ENCODE measurements around the gene GINS2. TPM values are rescaled to one million over a fixed set of nuclear protein-coding genes. Genes with fewer than 3 reads are reported as not detected.
A peak's percentile ranks its signal among the peaks of the same experiment; 100 is the strongest.

GINS2 gene
- total and polyA plus RNA-seq, 2 experiments from 2014 or later: 40.5 to 44.4 TPM

GRCh38 chr16:85659805-85660511 lies 28.8 kb downstream of the GINS2 start:
- peaks cover 90% of the 10 kb centered on the region for H3K36me3 Mint-ChIP-seq (ENCODE audit: low read depth)
- no peaks in the 10 kb centered on the region for H3K4me1 ChIP-seq (ENCODE audit: insufficient read depth)
- H3K36me3 ChIP-seq (ENCODE audit: insufficient read depth): peaks cover 20% of the 10 kb centered on the region; the same call in 1 of the 2 replicates

GRCh38 chr16:85659336-85659735 lies 29.4 kb downstream of the GINS2 start:
- Histone ChIP-seq H2AFZ (no peak overlapping the region), H3K36me3 (ENCODE audit: insufficient read depth) (peaks cover 20% of the 10 kb centered on the region; the same call in 1 of the 2 replicates), H3K27me3 (ENCODE audit: insufficient read depth) (no peaks in the 10 kb centered on the region), H3K4me1 (ENCODE audit: insufficient read depth) (no peaks in the 10 kb centered on the region), H3K27ac (ENCODE audit: low read depth) (peak overlapping the region; percentile 76; the same call in 1 of the 2 replicates), H3K9me2 (ENCODE audit: insufficient read depth) (no peaks in the 10 kb centered on the region), H3K79me2 (replicated peaks; ENCODE audit: insufficient read depth) (no peaks in the 10 kb centered on the region), H3F3A (replicated peaks; ENCODE audit: low read depth) (peaks cover 28% of the 10 kb centered on the region), H3K4me3 (no peak overlapping the region), H4K20me1 (replicated peaks; ENCODE audit: insufficient read depth) (peaks cover 9% of the 10 kb centered on the region; the same call in 1 of the 2 replicates), H3K4me2 (no peak overlapping the region)
- peaks cover 90% of the 10 kb centered on the region for H3K36me3 Mint-ChIP-seq (ENCODE audit: low read depth)
- DNase-seq (ENCODE audit: low spot score) (no peak), ATAC-seq (no peak)
- peaks cover 4% of the 10 kb centered on the region; the same call in 1 of the 3 replicates for H3K4me1 Mint-ChIP-seq
- 0 out of 2 replicates have a peak, but pooled peaks have one; percentile 34 for TF ChIP-seq POLR2AphosphoS5 (IDR thresholded peaks at IDR 0.05; ENCODE audit: low read depth)
- no peak for TF ChIP-seq CTCF (conservative IDR thresholded peaks at IDR 0.05; ENCODE audit: low read depth in 2 of 2)
- H3K27me3 Mint-ChIP-seq (ENCODE audit: insufficient read depth, low read depth, poor library complexity): peaks cover 19% of the 10 kb centered on the region
- no peak overlapping the region for H3K4me3 Mint-ChIP-seq
- no peak overlapping the region for H3K27ac Mint-ChIP-seq
- H3K9me3 Mint-ChIP-seq: no peaks in the 10 kb centered on the region; the same call in 2 of the 3 replicates

More at GRCh38 chr16:85659805-85660511, 28.8 kb downstream of the GINS2 start:
- Mint-ChIP-seq H3K4me1 (peaks cover 4% of the 10 kb centered on the region; the same call in 1 of the 3 replicates), H3K4me3 (no peak overlapping the region), H3K27me3 (ENCODE audit: insufficient read depth, low read depth, poor library complexity) (peaks cover 22% of the 10 kb centered on the region), H3K27ac (peak overlapping the region; percentile 77), H3K9me3 (no peaks in the 10 kb centered on the region; the same call in 2 of the 3 replicates)
- no peaks in the 10 kb centered on the region for H3K9me2 ChIP-seq (ENCODE audit: insufficient read depth)
- H3K4me3 ChIP-seq: no peak overlapping the region
- peak; percentile 86 for ATAC-seq
- H2AFZ ChIP-seq: no peak overlapping the region
- DNase-seq (ENCODE audit: low spot score): peak; percentile 81
- 0 out of 2 replicates have a peak overlapping the region, but pooled peaks have one; percentile 76 for H3K27ac ChIP-seq (ENCODE audit: low read depth)
- TF ChIP-seq EZH2phosphoT487 (IDR thresholded peaks at IDR 0.05; ENCODE audit: unreplicated experiment) (no peak), CTCF (conservative IDR thresholded peaks at IDR 0.05; ENCODE audit: low read depth in 2 of 2) (peak; percentile 91 to 97), JUNB (IDR thresholded peaks at IDR 0.05; ENCODE audit: unreplicated experiment) (no peak), POLR2AphosphoS5 (IDR thresholded peaks at IDR 0.05; ENCODE audit: low read depth) (peak; percentile 34; the same call in 1 of the 2 replicates)
- H3F3A ChIP-seq (replicated peaks; ENCODE audit: low read depth): peaks cover 28% of the 10 kb centered on the region
- H3K79me2 ChIP-seq (replicated peaks; ENCODE audit: insufficient read depth): no peaks in the 10 kb centered on the region
- no peak overlapping the region for H3K4me2 ChIP-seq
- H4K20me1 ChIP-seq (replicated peaks; ENCODE audit: insufficient read depth): peaks cover 9% of the 10 kb centered on the region; the same call in 1 of the 2 replicates
- no peaks in the 10 kb centered on the region for H3K27me3 ChIP-seq (ENCODE audit: insufficient read depth)
